ENCODE measurements around the gene ZNF536.
"Not testable (repeated sequence)": the region's sequence is repeated elsewhere in the genome, so short reads cannot be mapped to it uniquely, and the experiment has no call there.

Gene ZNF536

GRCh38 chr19:30341611-30342201 lies 30.5 kb upstream of the ZNF536 start:
- ATAC-seq: no peak
- no peak for DNase-seq

GRCh38 chr19:30342901-30343300 lies 29.3 kb upstream of the ZNF536 start:
- no peak for DNase-seq

GRCh38 chr19:30344446-30345425 lies 27.4 kb upstream of the ZNF536 start:
- no peak for DNase-seq
- no peak for ATAC-seq

More at GRCh38 chr19:30342901-30343300, 29.3 kb upstream of the ZNF536 start:
- ATAC-seq: no peak

GRCh38 chr19:30345686-30346085 lies 26.5 kb upstream of the ZNF536 start:
- no peak for DNase-seq
- no peak for ATAC-seq

- ATAC-seq, DNase-seq: not testable (repeated sequence)
Measured at GRCh38 chr19:30346468-30346867, 25.7 kb upstream of the ZNF536 start.

- DNase-seq (no peak), ATAC-seq (no peak)
Measured at GRCh38 chr19:30349131-30349730, 23.0 kb upstream of the ZNF536 start.

- no peak for ATAC-seq
- no peak for DNase-seq
Measured at GRCh38 chr19:30350692-30351663, 21.2 kb upstream of the ZNF536 start.

DNA sequence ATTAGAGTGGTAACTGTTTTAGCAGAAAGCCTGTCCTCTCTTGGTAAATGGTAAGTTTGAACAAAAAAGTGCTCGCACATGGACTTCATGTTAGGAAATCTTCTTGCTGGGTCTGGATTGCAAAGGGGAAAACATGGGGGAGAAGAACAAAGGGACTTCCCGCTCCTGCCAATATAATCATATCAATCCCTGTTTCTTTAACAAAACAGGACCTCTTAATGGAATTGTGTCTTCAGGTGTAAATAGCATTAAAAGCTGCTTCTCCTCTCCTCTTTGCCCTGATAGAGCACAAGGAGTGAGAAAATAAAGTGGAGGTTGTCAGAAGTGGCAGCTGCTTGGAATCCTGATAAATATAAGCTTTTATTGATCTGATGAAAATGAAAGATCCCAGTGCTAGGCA lies 20.4 kb upstream of the ZNF536 start:
- ATAC-seq (no peak), DNase-seq (no peak)

DNA sequence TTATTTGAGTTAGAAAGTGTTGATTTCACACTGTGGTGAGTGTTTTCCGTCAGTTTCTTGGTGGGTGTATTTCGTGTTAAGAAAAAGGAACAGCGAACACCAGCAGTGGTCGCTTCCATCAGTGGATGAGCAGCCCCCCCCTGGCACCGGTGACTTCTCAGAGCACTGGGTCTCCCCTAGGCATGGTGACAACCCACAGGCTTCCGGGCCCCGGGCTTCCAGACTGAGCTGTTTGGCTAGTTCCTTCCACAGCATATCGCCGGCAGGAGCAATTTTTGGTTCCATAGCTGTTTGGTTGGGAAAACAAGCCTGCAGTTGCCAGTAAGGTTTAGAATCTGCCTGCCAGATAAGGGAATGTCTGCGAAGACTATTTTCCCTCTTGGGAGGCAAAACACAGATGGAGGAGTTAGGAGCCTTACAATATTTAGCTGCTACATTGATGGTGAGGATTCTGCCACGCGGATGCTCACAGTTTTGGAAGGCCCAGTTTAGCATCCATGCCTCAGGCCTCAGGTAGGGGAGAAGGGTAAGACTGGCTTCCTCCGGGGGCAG lies 18.7 kb upstream of the ZNF536 start:
- DNase-seq (no peak), ATAC-seq (no peak)

DNA sequence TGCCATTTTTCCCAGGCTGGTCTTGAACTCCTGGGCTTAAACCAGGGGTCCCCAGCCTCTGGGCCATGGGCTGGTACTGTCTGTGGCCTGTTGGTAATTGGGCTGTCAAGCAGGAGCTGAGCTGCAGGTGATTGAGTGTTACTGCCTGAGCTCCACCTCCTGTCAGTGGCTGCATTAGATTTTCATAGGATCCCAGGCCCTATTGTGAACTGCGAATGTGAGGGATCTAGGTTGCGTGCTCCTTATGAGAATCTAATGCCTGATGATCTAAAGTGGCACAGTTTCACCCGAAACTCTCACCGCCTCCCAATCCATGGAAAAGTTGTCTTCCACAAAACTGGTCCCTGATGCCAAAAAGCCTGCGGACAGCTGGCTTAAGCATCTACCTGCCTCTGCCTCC lies 16.6 kb upstream of the ZNF536 start:
- ATAC-seq (no peak), DNase-seq (no peak)

- DNase-seq: no peak
- ATAC-seq: no peak
Measured at GRCh38 chr19:30356951-30357579, 15.1 kb upstream of the ZNF536 start.

GRCh38 chr19:30357580-30357954 lies 14.6 kb upstream of the ZNF536 start:
- DNase-seq: no peak
- ATAC-seq: no peak

GRCh38 chr19:30358319-30358718 lies 13.9 kb upstream of the ZNF536 start:
- no peak for DNase-seq
- no peak for ATAC-seq

DNA sequence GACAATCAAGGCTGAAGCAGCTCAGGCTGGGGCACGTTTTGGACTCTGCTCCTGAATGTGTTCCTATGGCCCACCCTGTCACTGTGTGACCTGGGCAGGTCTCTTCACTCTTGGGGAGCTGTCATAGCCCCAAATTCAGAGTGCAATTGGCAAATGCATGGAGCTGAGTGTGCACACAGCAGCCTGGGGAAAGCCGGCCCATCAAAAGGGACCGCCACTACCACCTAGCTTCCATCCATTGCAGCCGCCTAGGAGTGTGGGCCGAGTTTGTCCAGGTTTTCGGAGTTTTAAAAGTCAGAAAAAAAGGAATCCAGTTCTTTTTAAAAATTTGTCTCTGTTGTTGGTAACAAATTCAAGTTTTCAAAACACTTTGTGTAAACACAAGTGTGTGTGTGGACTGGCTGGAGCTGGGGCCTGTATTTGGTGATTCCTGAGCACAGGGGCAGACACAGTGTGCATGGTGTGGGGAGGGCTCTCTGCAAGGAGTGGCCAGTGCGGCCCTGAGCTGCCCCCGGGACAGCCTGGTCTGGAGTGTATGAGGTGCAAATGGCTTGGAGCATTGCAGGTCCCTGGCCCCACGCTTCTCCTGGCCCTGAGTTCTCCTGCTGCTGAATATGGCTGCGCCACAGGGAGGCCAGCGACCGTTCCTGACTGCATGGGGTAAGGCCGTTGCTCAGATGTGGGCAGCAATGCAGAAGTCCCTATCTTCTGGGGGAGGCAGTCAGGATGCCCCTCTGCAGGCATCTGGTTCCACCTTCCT lies 13.2 kb upstream of the ZNF536 start:
- no peak for ATAC-seq
- no peak for DNase-seq

GRCh38 chr19:30359936-30360335 lies 12.2 kb upstream of the ZNF536 start:
- DNase-seq (no peak), ATAC-seq (no peak)

DNA sequence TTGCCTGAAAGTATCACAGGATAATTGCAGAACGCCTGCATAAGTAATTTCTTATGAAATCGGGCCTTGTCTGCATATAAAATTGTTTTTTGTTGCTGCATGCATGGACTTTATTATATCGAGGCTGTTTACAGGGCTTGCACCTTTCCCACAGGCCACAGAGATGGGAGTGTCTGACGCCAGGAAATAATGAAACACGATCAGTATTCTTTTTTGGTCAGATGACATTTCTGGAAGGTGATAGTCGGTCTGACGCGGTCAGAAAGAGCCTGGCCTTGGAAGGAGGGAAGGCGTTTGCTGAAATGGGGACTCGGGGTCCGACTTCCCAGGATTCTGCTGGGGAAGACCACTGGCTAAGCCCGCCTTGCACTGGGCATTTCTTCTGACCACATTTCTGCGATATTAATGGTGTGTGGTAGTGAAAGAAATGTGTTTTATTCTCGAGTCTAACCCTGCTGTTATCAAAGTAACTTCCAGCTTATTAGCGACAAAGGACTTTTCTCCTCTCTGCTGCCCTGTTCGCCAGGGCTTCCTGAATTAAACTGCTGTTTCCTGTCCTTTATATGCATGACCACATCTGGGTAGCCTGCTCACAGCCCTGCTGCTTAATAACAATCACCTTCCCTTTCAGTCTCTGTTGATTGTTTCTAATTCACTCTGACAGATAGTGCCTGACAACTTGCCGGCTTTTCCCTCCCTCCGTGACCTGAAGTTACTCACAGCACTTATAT lies 11.6 kb upstream of the ZNF536 start:
- no peak for ATAC-seq
- no peak for DNase-seq

- ATAC-seq: no peak
- DNase-seq: no peak
Measured at GRCh38 chr19:30361107-30361447, 11.1 kb upstream of the ZNF536 start.

DNA sequence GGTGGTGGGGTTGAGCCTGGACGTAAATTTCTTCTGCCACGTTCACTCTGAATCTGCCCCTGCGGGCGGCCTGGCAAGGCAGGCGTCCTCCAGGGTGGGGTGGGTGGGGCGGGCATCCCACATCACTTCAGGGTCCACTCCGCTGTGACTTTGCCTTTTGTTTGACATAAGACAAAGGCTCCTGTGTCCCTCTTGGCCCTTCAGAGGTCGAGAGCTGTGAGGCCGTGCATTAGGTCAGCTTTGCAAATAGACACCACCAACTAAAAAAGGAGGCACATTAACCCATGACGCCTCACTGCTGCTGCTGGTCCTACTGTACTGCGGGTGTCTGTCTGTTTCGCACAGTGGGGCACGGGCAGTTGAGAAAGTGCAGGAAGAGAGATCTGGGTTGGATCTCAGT lies 10.5 kb upstream of the ZNF536 start:
- DNase-seq (no peak), ATAC-seq (no peak)

DNA sequence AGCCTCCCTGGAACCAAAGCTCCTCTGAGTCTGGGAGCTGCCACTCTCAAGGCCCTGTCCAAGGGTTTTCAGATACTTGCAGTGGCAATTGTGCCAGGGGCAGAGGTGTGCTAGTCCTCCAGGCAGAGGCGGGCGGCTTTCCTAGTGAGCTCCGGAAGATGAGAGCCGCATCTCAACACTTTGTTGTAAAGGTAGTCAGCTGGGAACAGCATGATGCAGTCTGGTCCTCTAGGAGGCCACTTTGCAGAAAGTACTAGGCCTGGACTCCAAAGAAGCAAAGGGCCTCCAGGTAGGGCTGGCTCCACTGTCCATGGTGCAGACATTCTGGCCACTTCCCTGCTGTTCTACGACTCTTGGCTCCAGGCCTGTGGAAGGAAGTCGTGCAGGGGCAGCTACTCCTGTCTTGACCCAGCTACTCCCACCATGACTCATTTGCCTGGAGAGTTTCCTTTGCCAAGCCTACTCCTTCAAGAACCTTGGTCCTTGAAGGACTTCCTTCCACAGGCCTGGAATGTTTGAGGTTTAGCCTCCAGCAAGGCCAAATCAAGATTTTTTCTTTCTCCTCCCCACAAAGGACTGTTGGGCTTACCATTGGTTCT lies 9.9 kb upstream of the ZNF536 start:
- no peak for ATAC-seq
- no peak for DNase-seq

All from stimulated activated naive CD8-positive, alpha-beta T cell treated with anti-CD3 and anti-CD28 coated beads, Interleukin-15, Interleukin-2, amounts not matched to agents 100 U/mL and 50 U/mL, for 24 hours (primary cell).